RWPE2 (cell line): ENCODE results near the gene ETV3.
"Not testable (repeated sequence)": the region's sequence is repeated elsewhere in the genome, so short reads cannot be mapped to it uniquely, and the experiment has no call there.

Experiments used
- ATAC-seq: fragments of 200-7000 bp; cut with Tn5 transposase; 3 replicates; pipeline ENCODE4 v1.9.1; 2021; ENCODE audit warnings: low read depth
- DNase-seq: peaks from one replicate; pipeline ENCODE4 v3.0.0-alpha.2; 2020; ENCODE audit warnings: low spot score
- H3K27ac ChIP-seq: fragments of 450-650 bp; 2 replicates; pipeline ENCODE4 v1.5.1; 2017; ENCODE audit warnings: mild to moderate bottlenecking; ENCODE audit not compliant: poor library complexity, severe bottlenecking
- H3K27me3 ChIP-seq: fragments of 250-450 bp; sonication (Bioruptor Pico); 2 replicates; pipeline ENCODE4 v1.5.1; 2021; ENCODE audit warnings: mild to moderate bottlenecking, moderate library complexity; ENCODE audit not compliant: insufficient read depth, poor library complexity, severe bottlenecking
- H3K36me3 ChIP-seq: fragments of 250-450 bp; sonication (Bioruptor Pico); 2 replicates; pipeline ENCODE4 v1.5.1; 2020; ENCODE audit warnings: low read depth, mild to moderate bottlenecking, moderate library complexity
- H3K4me1 ChIP-seq: fragments of 250-450 bp; sonication (Bioruptor Pico); 2 replicates; pipeline ENCODE4 v1.5.1; 2021; ENCODE audit warnings: mild to moderate bottlenecking, moderate library complexity; ENCODE audit not compliant: insufficient read depth, poor library complexity, severe bottlenecking
- H3K4me3 ChIP-seq: fragments of 250-450 bp; sonication (Bioruptor Pico); 2 replicates; pipeline ENCODE4 v1.5.1; 2021; ENCODE audit warnings: mild to moderate bottlenecking, moderate library complexity; ENCODE audit not compliant: severe bottlenecking
- H3K9me3 ChIP-seq: fragments of 250-450 bp; sonication (Bioruptor Pico); 2 replicates; pipeline ENCODE4 v1.5.1; 2021; ENCODE audit warnings: mild to moderate bottlenecking, moderate library complexity; ENCODE audit not compliant: severe bottlenecking
- CTCF ChIP-seq: fragments of 450-650 bp; IDR thresholded peaks from one replicate; pipeline ENCODE4 v1.5.1; 2017; ENCODE audit warnings: mild to moderate bottlenecking, moderate library complexity; ENCODE audit not compliant: poor library complexity, severe bottlenecking

Gene ETV3

GRCh38 chr1:157138220-157139051 is at the start of gene ETV3:
TSS of gene ETV3 (minus strand) at chr1:157138395. CDS start at chr1:157136352, 2,043 bp downstream.
- Histone ChIP-seq H3K4me1 (peaks cover 11% of the 10 kb centered on the region), H3K27ac (peak within 1 kb of the TSS; percentile 54), H3K9me3 (no peaks in the 10 kb centered on the region), H3K27me3 (no peaks in the 10 kb centered on the region), H3K4me3 (peak within 1 kb of the TSS; percentile 80), H3K36me3 (peaks cover 30% of the 10 kb centered on the region)
- ATAC-seq: peak; percentile 91
- no peak for TF ChIP-seq CTCF
- peak; percentile 94 for DNase-seq

- Histone ChIP-seq H3K36me3 (no peaks in the 10 kb centered on the region), H3K27me3 (no peaks in the 10 kb centered on the region), H3K4me1 (no peaks in the 10 kb centered on the region), H3K4me3 (no peak overlapping the region), H3K9me3 (no peaks in the 10 kb centered on the region), H3K27ac (no peak overlapping the region)
- DNase-seq (no peak), ATAC-seq (no peak)
- TF ChIP-seq CTCF: no peak
Measured at GRCh38 chr1:157186281-157186992, 48.2 kb upstream of the ETV3 start.

GRCh38 chr1:157183870-157184269 is 45.7 kb upstream of the ETV3 start:
- no peak for TF ChIP-seq CTCF
- H3K27me3 ChIP-seq: no peaks in the 10 kb centered on the region
- H3K36me3 ChIP-seq: no peaks in the 10 kb centered on the region
- no peak overlapping the region for H3K27ac ChIP-seq
- ATAC-seq (no peak), DNase-seq (no peak)
- no peaks in the 10 kb centered on the region for H3K9me3 ChIP-seq
- H3K4me3 ChIP-seq: no peak overlapping the region
- no peaks in the 10 kb centered on the region for H3K4me1 ChIP-seq

GRCh38 chr1:157182371-157182770 is 44.2 kb upstream of the ETV3 start:
- H3K27me3 ChIP-seq, H3K4me1 ChIP-seq, H3K4me3 ChIP-seq, ATAC-seq, DNase-seq, H3K36me3 ChIP-seq, H3K9me3 ChIP-seq, H3K27ac ChIP-seq: not testable (repeated sequence)

- Histone ChIP-seq H3K9me3 (no peaks in the 10 kb centered on the region), H3K27me3 (no peaks in the 10 kb centered on the region), H3K4me1 (no peaks in the 10 kb centered on the region), H3K27ac (no peak overlapping the region), H3K4me3 (no peak overlapping the region), H3K36me3 (no peaks in the 10 kb centered on the region)
- ATAC-seq (no peak), DNase-seq (no peak)
- no peak for TF ChIP-seq CTCF
Measured at GRCh38 chr1:157181790-157182189, 43.6 kb upstream of the ETV3 start.
